ENCODE measurements around the gene LRP5. TPM values are rescaled to one million over a fixed set of nuclear protein-coding genes. Genes with fewer than 3 reads are reported as not detected.
"Not testable (repeated sequence)": the region's sequence is repeated elsewhere in the genome, so short reads cannot be mapped to it uniquely, and the experiment has no call there.

LRP5 gene
- total RNA-seq, 1 donor from 2014 or later = 54.7 TPM

GRCh38 chr11:68296344-68297051 is 15.9 kb upstream of the LRP5 start:
- Histone ChIP-seq H3K4me1 (peaks cover 19% of the 10 kb centered on the region), H3K27ac (replicated peaks) (no peak overlapping the region), H3K4me3 (no peak overlapping the region), H3K27me3 (ENCODE audit: low read depth) (no peaks in the 10 kb centered on the region), H3K36me3 (no peaks in the 10 kb centered on the region), H3K9me3 (replicated peaks) (no peaks in the 10 kb centered on the region)
- intact Hi-C loops (cut with micrococcal nuclease) = no loop called here
- TF ChIP-seq, protein P1, sequence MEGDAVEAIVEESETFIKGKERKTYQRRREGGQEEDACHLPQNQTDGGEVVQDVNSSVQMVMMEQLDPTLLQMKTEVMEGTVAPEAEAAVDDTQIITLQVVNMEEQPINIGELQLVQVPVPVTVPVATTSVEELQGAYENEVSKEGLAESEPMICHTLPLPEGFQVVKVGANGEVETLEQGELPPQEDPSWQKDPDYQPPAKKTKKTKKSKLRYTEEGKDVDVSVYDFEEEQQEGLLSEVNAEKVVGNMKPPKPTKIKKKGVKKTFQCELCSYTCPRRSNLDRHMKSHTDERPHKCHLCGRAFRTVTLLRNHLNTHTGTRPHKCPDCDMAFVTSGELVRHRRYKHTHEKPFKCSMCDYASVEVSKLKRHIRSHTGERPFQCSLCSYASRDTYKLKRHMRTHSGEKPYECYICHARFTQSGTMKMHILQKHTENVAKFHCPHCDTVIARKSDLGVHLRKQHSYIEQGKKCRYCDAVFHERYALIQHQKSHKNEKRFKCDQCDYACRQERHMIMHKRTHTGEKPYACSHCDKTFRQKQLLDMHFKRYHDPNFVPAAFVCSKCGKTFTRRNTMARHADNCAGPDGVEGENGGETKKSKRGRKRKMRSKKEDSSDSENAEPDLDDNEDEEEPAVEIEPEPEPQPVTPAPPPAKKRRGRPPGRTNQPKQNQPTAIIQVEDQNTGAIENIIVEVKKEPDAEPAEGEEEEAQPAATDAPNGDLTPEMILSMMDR (IDR thresholded peaks at IDR 0.05; ENCODE audit: borderline replicate concordance) = no peak
- no peak for DNase-seq

DNA sequence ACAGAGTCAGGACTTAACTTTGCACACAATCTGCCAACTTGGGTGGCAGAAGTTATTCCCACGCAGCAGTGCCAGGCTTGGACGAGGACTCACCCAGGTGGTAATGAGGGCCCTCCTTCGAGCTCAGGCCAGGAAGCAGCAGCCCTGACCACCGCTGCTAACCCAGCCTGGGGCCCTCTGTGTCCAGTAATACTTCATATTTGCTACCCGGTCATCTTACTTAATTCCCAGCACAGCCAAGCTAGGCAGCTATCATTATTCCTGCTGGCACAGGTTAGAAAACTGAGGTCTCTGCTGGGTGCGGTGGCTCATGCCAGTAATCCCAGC is 15.4 kb upstream of the LRP5 start:
- intact Hi-C loops (cut with micrococcal nuclease) = no loop called here
- Histone ChIP-seq H3K9me3 (replicated peaks) (no peaks in the 10 kb centered on the region), H3K27me3 (ENCODE audit: low read depth) (no peaks in the 10 kb centered on the region), H3K27ac (replicated peaks) (no peak overlapping the region), H3K36me3 (no peaks in the 10 kb centered on the region), H3K4me1 (peaks cover 19% of the 10 kb centered on the region), H3K4me3 (no peak overlapping the region)
- TF ChIP-seq, protein P1 (IDR thresholded peaks at IDR 0.05; ENCODE audit: borderline replicate concordance) = no peak
- DNase-seq = no peak

GRCh38 chr11:68297494-68297811 is 14.9 kb upstream of the LRP5 start:
- Histone ChIP-seq H3K27me3 (ENCODE audit: low read depth) (no peaks in the 10 kb centered on the region), H3K4me1 (peaks cover 19% of the 10 kb centered on the region), H3K4me3 (peak overlapping the region; percentile 22), H3K27ac (replicated peaks) (no peak overlapping the region), H3K36me3 (no peaks in the 10 kb centered on the region), H3K9me3 (replicated peaks) (no peaks in the 10 kb centered on the region)
- intact Hi-C loops (cut with micrococcal nuclease) = no loop called here
- DNase-seq = no peak
- TF ChIP-seq, protein P1 (IDR thresholded peaks at IDR 0.05; ENCODE audit: borderline replicate concordance) = no peak

DNA sequence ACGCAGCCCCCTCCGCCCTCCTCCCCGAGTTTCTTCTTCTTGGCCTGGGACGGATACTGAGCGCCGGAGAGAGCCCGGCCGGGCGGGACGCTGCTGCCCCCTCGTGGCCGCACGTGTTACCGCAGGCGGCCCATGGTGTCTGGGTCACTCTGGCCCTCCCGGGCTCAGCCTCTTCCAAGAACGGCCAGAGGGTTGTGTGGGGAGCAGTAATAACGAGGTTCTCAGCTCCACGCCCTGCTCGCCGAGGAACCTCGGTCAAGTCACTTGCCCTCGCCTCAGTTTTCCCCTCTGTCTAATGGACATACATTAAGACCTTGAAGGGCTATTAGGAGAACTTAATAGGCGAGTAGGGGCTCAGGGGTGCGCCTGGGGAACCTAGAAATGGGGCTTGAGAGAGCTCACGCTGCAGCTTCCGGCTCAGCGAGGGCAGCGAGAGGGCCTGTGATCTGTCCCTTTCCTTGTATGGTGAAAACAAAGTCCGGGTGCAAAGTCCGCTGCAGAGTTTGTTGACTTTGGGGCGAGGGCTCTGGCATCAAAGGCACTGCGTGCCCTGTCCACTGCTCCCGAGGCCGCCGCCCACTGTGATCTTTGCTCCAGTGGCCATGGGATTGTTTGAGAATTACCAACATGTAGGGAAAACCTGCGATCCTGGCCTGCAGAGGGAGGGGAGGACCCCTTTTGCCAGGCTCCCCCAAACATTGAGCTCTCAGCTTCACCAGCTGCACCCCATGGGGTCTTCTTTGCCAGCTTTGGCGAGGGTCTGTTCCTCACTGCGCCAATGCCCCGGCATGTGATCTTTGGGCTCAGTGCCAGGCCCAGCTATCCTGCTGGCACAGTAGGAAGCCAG is 14.4 kb upstream of the LRP5 start:
- Histone ChIP-seq H3K27me3 (ENCODE audit: low read depth) (no peaks in the 10 kb centered on the region), H3K36me3 (no peaks in the 10 kb centered on the region), H3K9me3 (replicated peaks) (no peaks in the 10 kb centered on the region), H3K4me3 (peak overlapping the region; percentile 22), H3K4me1 (peaks cover 19% of the 10 kb centered on the region), H3K27ac (replicated peaks) (peak overlapping the region; percentile 48)
- intact Hi-C loops (cut with micrococcal nuclease) = loop anchor here (2.0 kb wide), 1 partner anchor 41 kb away; no protein-coding TSS in a partner anchor
- TF ChIP-seq, protein P1 (IDR thresholded peaks at IDR 0.05; ENCODE audit: borderline replicate concordance) = peak; percentile 99
- DNase-seq = peak; percentile 79

DNA sequence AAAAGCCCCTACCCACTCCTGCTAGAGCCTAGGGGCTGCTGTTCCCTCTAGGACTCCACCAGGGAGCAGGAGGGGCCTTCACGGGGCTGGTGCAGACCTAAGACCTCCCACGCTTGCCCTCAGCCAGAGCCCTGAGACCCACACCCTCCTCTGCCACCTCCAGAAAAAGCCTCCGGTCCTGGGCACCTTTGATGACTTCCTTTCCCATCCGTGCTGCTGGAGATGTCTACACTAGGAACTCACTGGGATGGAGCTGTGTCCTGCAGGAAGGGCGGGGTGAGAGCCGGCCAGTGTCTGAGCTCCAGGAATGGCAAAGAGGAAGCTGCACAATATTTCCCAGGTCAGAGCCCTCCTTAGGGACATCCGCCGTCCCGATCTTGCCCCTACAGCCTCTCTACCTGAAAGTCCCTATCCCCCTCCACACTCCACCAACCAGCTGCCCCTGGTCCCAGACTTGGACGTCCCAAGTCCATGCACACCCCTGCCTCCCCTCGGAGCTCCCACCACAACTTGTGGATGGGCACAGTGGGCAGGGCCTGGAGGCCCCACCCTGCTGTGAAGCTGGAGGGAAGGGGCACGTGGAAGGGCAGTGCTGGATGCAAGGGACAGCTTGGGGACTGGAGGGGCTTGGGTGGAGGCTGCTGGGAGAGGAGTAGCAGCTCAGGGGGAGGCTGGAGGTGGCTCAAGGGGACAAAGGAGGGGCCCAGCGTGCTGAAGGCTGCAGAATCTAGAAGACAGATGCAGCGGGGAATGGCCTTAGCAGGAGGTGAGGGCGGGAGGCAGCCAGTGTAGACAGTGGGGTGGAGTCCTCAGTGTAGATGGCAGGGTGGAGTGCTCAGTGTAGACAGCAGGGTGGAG is 13.5 kb upstream of the LRP5 start:
- H3K4me1 ChIP-seq = peaks cover 19% of the 10 kb centered on the region
- no peaks in the 10 kb centered on the region for H3K36me3 ChIP-seq
- H3K27me3 ChIP-seq (ENCODE audit: low read depth) = no peaks in the 10 kb centered on the region
- intact Hi-C loops (cut with micrococcal nuclease) = loop anchor here (2.0 kb wide), 1 partner anchor 42 kb away; no protein-coding TSS in a partner anchor
- peak overlapping the region; percentile 48 for H3K27ac ChIP-seq (replicated peaks)
- H3K4me3 ChIP-seq = no peak overlapping the region
- no peaks in the 10 kb centered on the region for H3K9me3 ChIP-seq (replicated peaks)
- peak; percentile 22 for DNase-seq
- TF ChIP-seq, protein P1 (IDR thresholded peaks at IDR 0.05; ENCODE audit: borderline replicate concordance) = no peak

DNA sequence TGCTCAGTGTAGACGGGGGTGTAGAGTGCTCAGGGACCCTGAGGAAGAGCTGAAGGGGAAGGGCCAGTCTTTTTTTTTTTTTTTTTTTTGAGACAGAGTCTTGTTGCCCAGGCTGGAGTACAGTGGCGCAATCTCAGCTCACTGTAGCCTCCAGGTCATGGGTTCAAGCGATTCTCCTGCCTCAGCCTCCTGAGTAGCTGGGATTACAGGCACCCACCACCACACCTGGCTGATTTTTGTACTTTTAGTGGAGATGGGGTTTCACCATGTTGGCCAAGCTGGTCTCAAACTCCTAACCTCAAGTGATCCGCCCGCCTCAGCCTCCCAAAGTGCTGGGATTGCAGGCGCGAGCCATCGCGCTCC is 12.9 kb upstream of the LRP5 start:
- intact Hi-C loops (cut with micrococcal nuclease) = loop anchor here (2.0 kb wide), 1 partner anchor 43 kb away; no protein-coding TSS in a partner anchor
- H3K27me3 ChIP-seq (ENCODE audit: low read depth) = not testable (repeated sequence)

More for the DNA sequence above, 12.9 kb upstream of the LRP5 start:
- H3K4me1 ChIP-seq = peaks cover 19% of the 10 kb centered on the region
- not testable (repeated sequence) for H3K4me3 ChIP-seq; DNase-seq; H3K9me3 ChIP-seq (replicated peaks); H3K27ac ChIP-seq (replicated peaks); H3K36me3 ChIP-seq

All from left ventricle myocardium inferior (tissue), 1 donor.